ENCODE data around the gene LRMDA. TPM values are rescaled to one million over a fixed set of nuclear protein-coding genes. Genes with fewer than 3 reads are reported as not detected.

LRMDA gene
- total RNA-seq, 4 donors from 2014 or later, result 7.3 to 20.1 (median 8.4) TPM

DNA sequence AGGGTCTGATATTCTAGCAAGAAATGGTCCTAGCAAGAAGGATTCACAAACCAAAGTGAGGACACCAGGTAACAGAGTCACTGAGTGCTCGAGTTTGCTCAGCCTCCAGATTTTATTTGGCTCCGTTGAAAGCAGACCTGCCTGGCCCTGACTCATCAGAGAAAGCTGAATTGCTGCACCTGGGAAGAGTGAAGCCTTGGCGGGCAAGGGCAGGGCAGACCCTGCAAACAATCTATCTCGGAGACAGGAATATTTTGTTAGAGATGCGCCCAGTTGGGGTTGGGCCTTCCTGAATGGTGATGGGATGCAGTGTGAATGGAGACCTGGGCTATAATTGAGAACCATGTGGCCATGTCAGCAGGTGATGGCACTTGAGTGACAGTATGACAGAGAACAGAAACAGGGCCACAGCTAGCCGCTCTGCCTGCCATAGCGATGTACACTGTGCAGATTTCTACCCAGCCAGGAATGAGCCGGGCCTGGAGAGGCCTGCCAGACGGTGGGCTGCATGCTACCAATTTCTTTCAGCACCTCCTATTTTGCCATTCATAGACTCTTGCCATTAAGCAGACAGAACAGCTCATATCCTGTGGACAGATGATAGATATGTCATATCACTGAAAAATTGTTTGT, 744.2 kb downstream of the LRMDA start:
- ATAC-seq, result no peak
- H3K4me3 ChIP-seq, result no peak overlapping the region
- WGBS, 2 donors (ENCODE audit: low coverage in 1 of 2), result 89 to 97% methylated on average over 6 to 7 of the region's 9 CpGs
- TF ChIP-seq CTCF (IDR thresholded peaks at IDR 0.05) (no peak), EP300 (IDR thresholded peaks at IDR 0.05) (no peak)
- no peaks in the 10 kb centered on the region for H3K27me3 ChIP-seq
- no peak overlapping the region for H3K27ac ChIP-seq
- H3K9me3 ChIP-seq, result no peaks in the 10 kb centered on the region
- no peaks in the 10 kb centered on the region for H3K36me3 ChIP-seq
- no peaks in the 10 kb centered on the region for H3K4me1 ChIP-seq

- WGBS, 2 donors (ENCODE audit: low coverage in 1 of 2), result 100% methylated on average over 1 to 9 of the region's 9 CpGs
- Histone ChIP-seq H3K27me3 (no peaks in the 10 kb centered on the region), H3K27ac (no peak overlapping the region), H3K4me1 (no peaks in the 10 kb centered on the region), H3K9me3 (no peaks in the 10 kb centered on the region), H3K4me3 (no peak overlapping the region), H3K36me3 (no peaks in the 10 kb centered on the region)
- TF ChIP-seq POLR2A (IDR thresholded peaks at IDR 0.05), result no peak
- TF ChIP-seq POLR2AphosphoS5 (IDR thresholded peaks at IDR 0.05), result no peak
- TF ChIP-seq EP300 (IDR thresholded peaks at IDR 0.05), result no peak
- no peak for TF ChIP-seq CTCF (IDR thresholded peaks at IDR 0.05)
- no peak for ATAC-seq
Observed at GRCh38 chr10:76176166-76176550, 744.7 kb downstream of the LRMDA start.

DNA sequence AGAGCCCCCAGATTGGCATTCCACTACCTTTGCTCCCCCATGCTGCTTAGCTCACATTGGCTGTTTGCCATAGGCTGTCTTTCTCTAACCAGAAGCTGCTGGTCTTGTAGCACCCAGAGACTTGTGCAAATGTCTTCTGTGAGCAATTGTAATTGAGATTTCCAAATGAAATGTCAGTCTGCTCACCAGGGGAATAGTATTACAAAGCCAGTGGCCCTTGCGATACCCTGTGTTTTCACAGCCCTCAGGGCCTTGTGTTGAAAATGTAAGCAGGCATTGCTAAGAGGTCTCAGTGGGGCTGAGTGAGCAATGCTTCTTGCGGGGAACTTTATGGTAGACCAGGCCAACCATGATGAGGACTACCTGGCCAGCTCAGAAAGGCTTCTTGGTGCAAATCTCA, 746.5 kb downstream of the LRMDA start:
- H3K4me3 ChIP-seq, result no peak overlapping the region
- TF ChIP-seq EP300 (IDR thresholded peaks at IDR 0.05) (no peak), POLR2AphosphoS5 (IDR thresholded peaks at IDR 0.05) (no peak), POLR2A (IDR thresholded peaks at IDR 0.05) (no peak), CTCF (IDR thresholded peaks at IDR 0.05) (no peak)
- WGBS, 2 donors (ENCODE audit: low coverage in 1 of 2), result no CpG with 5 or more reads among the region's 2 CpGs
- H3K27ac ChIP-seq, result no peak overlapping the region
- no peak for ATAC-seq
- H3K36me3 ChIP-seq, result no peaks in the 10 kb centered on the region
- no peaks in the 10 kb centered on the region for H3K27me3 ChIP-seq
- no peaks in the 10 kb centered on the region for H3K9me3 ChIP-seq
- H3K4me1 ChIP-seq, result no peaks in the 10 kb centered on the region

- no peaks in the 10 kb centered on the region for H3K36me3 ChIP-seq
- H3K4me1 ChIP-seq, result no peaks in the 10 kb centered on the region
- no peak for ATAC-seq
- H3K27me3 ChIP-seq, result no peaks in the 10 kb centered on the region
- no peak overlapping the region for H3K4me3 ChIP-seq
- H3K27ac ChIP-seq, result no peak overlapping the region
- 77 to 80% methylated on average over 2 to 4 of the region's 4 CpGs for WGBS, 2 donors (ENCODE audit: low coverage in 1 of 2)
- TF ChIP-seq POLR2A (IDR thresholded peaks at IDR 0.05) (no peak), CTCF (IDR thresholded peaks at IDR 0.05) (no peak), POLR2AphosphoS5 (IDR thresholded peaks at IDR 0.05) (no peak), EP300 (IDR thresholded peaks at IDR 0.05) (no peak)
- no peaks in the 10 kb centered on the region for H3K9me3 ChIP-seq
Observed at GRCh38 chr10:76178532-76179292, 747.3 kb downstream of the LRMDA start.

- no peak overlapping the region for H3K27ac ChIP-seq
- no peak overlapping the region for H3K4me3 ChIP-seq
- ATAC-seq, result no peak
- H3K4me1 ChIP-seq, result peaks cover 0 to 3% (median 0%) of the 10 kb centered on the region in 3 donors
- no peaks in the 10 kb centered on the region for H3K36me3 ChIP-seq
- H3K27me3 ChIP-seq, result no peaks in the 10 kb centered on the region
- H3K9me3 ChIP-seq, result no peaks in the 10 kb centered on the region
- WGBS, 2 donors (ENCODE audit: low coverage in 1 of 2), result 95 to 100% methylated on average over 3 to 4 of the region's 5 CpGs
- TF ChIP-seq POLR2A (IDR thresholded peaks at IDR 0.05), result no peak
- no peak for TF ChIP-seq CTCF (IDR thresholded peaks at IDR 0.05)
- TF ChIP-seq EP300 (IDR thresholded peaks at IDR 0.05), result no peak
- TF ChIP-seq POLR2AphosphoS5 (IDR thresholded peaks at IDR 0.05), result no peak
Observed at GRCh38 chr10:76179806-76180205, 748.4 kb downstream of the LRMDA start.
